Uterus (tissue), 4 donors: ENCODE results near the gene LDB3. TPM values are rescaled to one million over a fixed set of nuclear protein-coding genes. Genes with fewer than 3 reads are reported as not detected.
A peak's percentile ranks its signal among the peaks of the same experiment; 100 is the strongest.

Source experiments
- DNase-seq, 2 donors: peaks; one replicate each; pipeline ENCODE4 v3.0.0-alpha.2; 2019 to 2020
- H3K27ac ChIP-seq, 2 donors: fragments of 200-600 bp; sonication (generic); 1 replicate in 1 of 2; 2 replicates in 1 of 2; pipeline ENCODE4 v1.5.1; 2016 to 2018
- H3K27me3 ChIP-seq, 2 donors: fragments of 200-600 bp; sonication (generic); one replicate each; pipeline ENCODE4 v1.5.1; 2018 to 2019; ENCODE audit warnings: control low read depth in 1 of 2
- H3K36me3 ChIP-seq, 2 donors: fragments of 200-600 bp; sonication (generic); one replicate each; pipeline ENCODE4 v1.5.1; 2019; ENCODE audit warnings: control low read depth in 1 of 2
- H3K4me1 ChIP-seq, 2 donors: fragments of 200-600 bp; sonication (generic); one replicate each; pipeline ENCODE4 v1.5.1; 2018 to 2019; ENCODE audit warnings: control low read depth in 1 of 2
- H3K4me3 ChIP-seq, 2 donors: fragments of 200-600 bp; sonication (generic); 1 replicate in 1 of 2; 2 replicates in 1 of 2; pipeline ENCODE4 v1.5.1; 2018 to 2019; ENCODE audit warnings: mild to moderate bottlenecking in 1 of 2
- H3K9me3 ChIP-seq, 2 donors: fragments of 200-600 bp; sonication (generic); one replicate each; pipeline ENCODE4 v1.5.1; 2019; ENCODE audit warnings: control low read depth in 1 of 2
- POLR2A ChIP-seq, 2 donors: fragments of 450-650 bp; IDR thresholded peaks; one replicate each; pipeline ENCODE4 v1.6.1; 2016; ENCODE audit warnings: antibody characterized with exemption in 2 of 2, mild to moderate bottlenecking in 1 of 2, moderate library complexity in 1 of 2
- intact Hi-C: fragments of 100-400 bp; cut with DNase I; formaldehyde crosslinking; loops from one replicate; pipeline ENCODE4 v1.15.1; 2023; ENCODE audit warnings: low total_unique reads
- total RNA-seq, 4 donors: library from RNA; depleted of rRNA in 3 of 4; stranded (reverse); fragments of >200 nt in 3 of 4; gene quantifications; one replicate each; pipeline versions ENCODE4 v1.1.0 to v1.2.4, GENCODE V29; 2014 to 2023
- TF ChIP-seq, protein P1 (sequence below), 4 experiments: fragments of 200-600 bp in 2 of 4; fragments of 450-650 bp in 2 of 4; sonication (generic) in 2 of 4; IDR thresholded peaks; one replicate each; pipeline ENCODE4 v1.5.1; 2016 to 2019; ENCODE audit warnings: antibody characterized with exemption in 4 of 4, mild to moderate bottlenecking in 2 of 4, moderate library complexity in 1 of 4
- donor health status: DM: yes; HTN: yes; CAD: no.

LDB3 gene
- total RNA-seq, 4 donors from 2014 or later = 0.97 to 33.4 (median 4.2) TPM

DNA sequence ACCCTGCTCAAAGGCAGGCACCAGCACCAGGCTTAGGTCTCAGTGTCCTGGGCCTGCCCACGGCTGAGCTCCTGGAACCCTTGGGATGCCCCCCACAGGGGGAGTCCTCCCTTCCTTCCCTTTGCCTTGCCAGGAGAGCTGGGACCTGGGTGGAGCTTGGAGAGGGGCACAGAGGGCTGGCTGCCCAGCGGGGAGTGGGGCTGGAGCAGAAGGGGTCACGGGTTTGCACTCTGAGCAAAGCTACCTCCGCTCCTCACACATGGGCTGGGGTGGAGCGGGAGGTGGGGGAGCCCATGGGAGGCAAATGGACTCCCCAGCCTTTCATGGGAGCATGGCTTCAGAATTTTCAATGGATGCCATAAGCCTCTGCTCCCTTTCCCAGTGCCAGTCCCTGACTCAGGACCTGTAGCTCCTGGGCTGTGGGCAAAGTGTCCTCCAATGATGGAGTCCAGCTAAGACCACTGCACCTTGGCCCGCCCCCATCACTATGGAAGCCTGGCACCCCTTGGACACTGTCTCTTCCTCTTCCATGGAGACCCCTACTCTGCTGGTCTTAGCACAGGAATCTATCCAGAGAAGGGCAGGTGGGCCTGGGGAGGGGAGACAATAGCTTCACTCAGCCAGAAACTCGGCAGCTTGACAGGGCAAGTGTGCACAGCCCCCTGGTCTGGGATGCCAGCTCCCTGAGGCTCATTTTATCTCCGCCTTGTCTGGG is 39.9 kb downstream of the LDB3 start:
- DNase-seq = no peak
- H3K9me3 ChIP-seq = no peaks in the 10 kb centered on the region
- H3K4me3 ChIP-seq = no peak overlapping the region
- TF ChIP-seq POLR2A (IDR thresholded peaks at IDR 0.05) = no peak
- TF ChIP-seq, protein P1, sequence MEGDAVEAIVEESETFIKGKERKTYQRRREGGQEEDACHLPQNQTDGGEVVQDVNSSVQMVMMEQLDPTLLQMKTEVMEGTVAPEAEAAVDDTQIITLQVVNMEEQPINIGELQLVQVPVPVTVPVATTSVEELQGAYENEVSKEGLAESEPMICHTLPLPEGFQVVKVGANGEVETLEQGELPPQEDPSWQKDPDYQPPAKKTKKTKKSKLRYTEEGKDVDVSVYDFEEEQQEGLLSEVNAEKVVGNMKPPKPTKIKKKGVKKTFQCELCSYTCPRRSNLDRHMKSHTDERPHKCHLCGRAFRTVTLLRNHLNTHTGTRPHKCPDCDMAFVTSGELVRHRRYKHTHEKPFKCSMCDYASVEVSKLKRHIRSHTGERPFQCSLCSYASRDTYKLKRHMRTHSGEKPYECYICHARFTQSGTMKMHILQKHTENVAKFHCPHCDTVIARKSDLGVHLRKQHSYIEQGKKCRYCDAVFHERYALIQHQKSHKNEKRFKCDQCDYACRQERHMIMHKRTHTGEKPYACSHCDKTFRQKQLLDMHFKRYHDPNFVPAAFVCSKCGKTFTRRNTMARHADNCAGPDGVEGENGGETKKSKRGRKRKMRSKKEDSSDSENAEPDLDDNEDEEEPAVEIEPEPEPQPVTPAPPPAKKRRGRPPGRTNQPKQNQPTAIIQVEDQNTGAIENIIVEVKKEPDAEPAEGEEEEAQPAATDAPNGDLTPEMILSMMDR (IDR thresholded peaks at IDR 0.05) = no peak
- H3K36me3 ChIP-seq = no peaks in the 10 kb centered on the region
- H3K27me3 ChIP-seq = no peaks in the 10 kb centered on the region
- intact Hi-C loops = loop anchor here (5.0 kb wide), 1 partner anchor 189 kb away; no protein-coding TSS in a partner anchor
- H3K27ac ChIP-seq = no peak overlapping the region
- no peaks in the 10 kb centered on the region for H3K4me1 ChIP-seq

DNA sequence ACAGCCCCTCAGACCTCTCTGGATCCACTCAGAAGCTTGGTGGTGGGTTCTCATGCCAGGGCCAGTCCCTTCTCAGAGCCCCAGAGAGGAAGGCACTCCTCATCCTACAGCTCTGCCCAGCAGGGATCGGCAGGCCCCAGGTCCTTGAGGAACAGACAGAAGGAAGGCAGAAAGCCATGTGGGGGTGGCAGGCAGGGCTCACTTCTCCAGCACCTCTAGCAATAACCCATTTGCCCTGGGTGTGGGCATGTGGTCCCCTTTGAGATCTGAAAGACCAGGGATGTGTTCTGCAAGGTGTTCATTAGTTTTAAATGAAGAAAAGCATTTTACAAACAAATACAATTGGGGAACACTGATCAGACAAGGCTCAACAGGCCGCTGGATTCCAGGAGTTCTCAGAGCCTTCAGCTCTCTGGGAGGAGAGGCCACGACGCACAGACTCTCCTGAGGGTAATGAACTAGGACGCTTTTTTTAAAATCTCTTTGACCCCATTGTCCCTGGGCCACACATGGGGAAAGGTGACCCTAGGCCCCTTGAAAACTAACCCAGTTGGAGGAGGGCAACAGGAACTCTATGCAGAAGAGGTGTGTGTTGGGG is 40.6 kb downstream of the LDB3 start:
- no peaks in the 10 kb centered on the region for H3K27me3 ChIP-seq
- TF ChIP-seq, protein P1 (IDR thresholded peaks at IDR 0.05) = no peak
- TF ChIP-seq POLR2A (IDR thresholded peaks at IDR 0.05) = no peak
- no peak overlapping the region for H3K4me3 ChIP-seq
- H3K4me1 ChIP-seq = no peaks in the 10 kb centered on the region
- no peak for DNase-seq
- no peak overlapping the region for H3K27ac ChIP-seq
- H3K9me3 ChIP-seq = no peaks in the 10 kb centered on the region
- intact Hi-C loops = loop anchor here (5.0 kb wide), 1 partner anchor 188 kb away; no protein-coding TSS in a partner anchor
- H3K36me3 ChIP-seq = no peaks in the 10 kb centered on the region

GRCh38 chr10:86709396-86710185 is 41.3 kb downstream of the LDB3 start:
- no peaks in the 10 kb centered on the region for H3K4me1 ChIP-seq
- no peaks in the 10 kb centered on the region for H3K9me3 ChIP-seq
- H3K36me3 ChIP-seq = no peaks in the 10 kb centered on the region
- TF ChIP-seq, protein P1 (IDR thresholded peaks at IDR 0.05) = no peak
- no peak for TF ChIP-seq POLR2A (IDR thresholded peaks at IDR 0.05)
- H3K27me3 ChIP-seq = no peaks in the 10 kb centered on the region
- no peak overlapping the region for H3K27ac ChIP-seq
- H3K4me3 ChIP-seq = no peak overlapping the region
- intact Hi-C loops = loop anchor here (5.0 kb wide), 1 partner anchor 188 kb away; no protein-coding TSS in a partner anchor
- DNase-seq = no peak

- Histone ChIP-seq H3K4me1 (no peaks in the 10 kb centered on the region), H3K36me3 (no peaks in the 10 kb centered on the region), H3K27me3 (no peaks in the 10 kb centered on the region), H3K27ac (peak overlapping the region; percentile 95 to 99), H3K9me3 (no peaks in the 10 kb centered on the region), H3K4me3 (peak overlapping the region; percentile 49 to 87)
- peak; percentile 85 to 93 for DNase-seq
- intact Hi-C loops = no loop called here
- peak; percentile 50 to 87 for TF ChIP-seq POLR2A (IDR thresholded peaks at IDR 0.05)
- TF ChIP-seq, protein P1 (IDR thresholded peaks at IDR 0.05) = peak; percentile 69 to 97 (median 91)
These were observed 42.7 kb downstream of the LDB3 start for GRCh38 chr10:86710987-86711512.
